Activated T-helper 1 cell treated with anti-CD3 and anti-CD28 coated beads, Interleukin-12 subunit alpha, Interleukin-12 subunit beta, Interleukin-2, Interleukin-4 antibody, amounts not matched to agents 30 ng/mL and 10 ng/mL and 1 ng/mL, durations not matched to agents 14 hours and 24 hours and 36 hours (primary cell): ENCODE results near the gene ADCY5. TPM values are rescaled to one million over a fixed set of nuclear protein-coding genes. Genes with fewer than 3 reads are reported as not detected.

Experiments used
- DNase-seq: peaks from one replicate; pipeline ENCODE4 v3.0.0; 2021; ENCODE audit warnings: low spot score
- H3K27ac Mint-ChIP-seq: one replicate; pipeline ENCODE4 v1.8.0; 2021; ENCODE audit warnings: mild to moderate bottlenecking, mixed read lengths
- H3K27me3 Mint-ChIP-seq: one replicate; pipeline ENCODE4 v1.8.0; 2022; ENCODE audit warnings: mild to moderate bottlenecking, moderate library complexity, mixed read lengths; ENCODE audit not compliant: insufficient read depth
- H3K36me3 Mint-ChIP-seq: one replicate; pipeline ENCODE4 v1.8.0; 2021; ENCODE audit warnings: low read depth, mixed read lengths
- H3K4me1 Mint-ChIP-seq: one replicate; pipeline ENCODE4 v1.8.0; 2021; ENCODE audit warnings: low read depth, mixed read lengths
- H3K4me3 Mint-ChIP-seq: one replicate; pipeline ENCODE4 v1.8.0; 2021; ENCODE audit warnings: mild to moderate bottlenecking, moderate library complexity, mixed read lengths
- H3K9me3 Mint-ChIP-seq: one replicate; pipeline ENCODE4 v1.8.0; 2021; ENCODE audit warnings: mixed read lengths
- intact Hi-C: fragments of 100-400 bp; cut with micrococcal nuclease; formaldehyde crosslinking; loops from one replicate; pipeline ENCODE4 v1.15.1; 2024
- total RNA-seq: library from RNA; stranded (reverse); gene quantifications from 2 replicates; pipeline ENCODE4 v1.2.3, GENCODE V29; 2022

ADCY5 gene
- total RNA-seq, 1 donor from 2014 or later, result not detected

DNA sequence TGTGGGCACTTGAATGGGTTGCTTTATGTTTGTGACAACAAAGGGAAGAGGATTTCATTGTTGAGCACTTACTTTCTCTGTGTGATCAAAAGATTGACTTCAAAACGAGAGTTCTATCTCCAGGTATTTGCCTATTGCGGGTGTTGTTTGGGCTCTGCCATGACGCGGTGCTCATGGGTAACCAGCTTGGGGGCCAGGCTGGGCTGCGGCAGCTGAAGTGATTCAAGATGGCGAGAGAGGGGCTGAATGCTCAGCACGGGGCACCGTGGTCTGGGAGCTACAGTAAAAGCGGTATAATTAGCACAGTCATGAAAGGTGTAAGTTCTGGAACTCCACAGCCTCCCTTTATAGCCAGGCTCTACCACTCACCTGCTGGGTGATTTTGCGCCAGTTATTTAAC lies 31.0 kb upstream of the ADCY5 start:
- Mint-ChIP-seq H3K4me1 (no peaks in the 10 kb centered on the region), H3K4me3 (no peak overlapping the region), H3K27me3 (peaks cover 3% of the 10 kb centered on the region), H3K36me3 (no peaks in the 10 kb centered on the region), H3K27ac (no peak overlapping the region), H3K9me3 (no peaks in the 10 kb centered on the region)
- DNase-seq, result no peak
- intact Hi-C loops, result no loop called here

DNA sequence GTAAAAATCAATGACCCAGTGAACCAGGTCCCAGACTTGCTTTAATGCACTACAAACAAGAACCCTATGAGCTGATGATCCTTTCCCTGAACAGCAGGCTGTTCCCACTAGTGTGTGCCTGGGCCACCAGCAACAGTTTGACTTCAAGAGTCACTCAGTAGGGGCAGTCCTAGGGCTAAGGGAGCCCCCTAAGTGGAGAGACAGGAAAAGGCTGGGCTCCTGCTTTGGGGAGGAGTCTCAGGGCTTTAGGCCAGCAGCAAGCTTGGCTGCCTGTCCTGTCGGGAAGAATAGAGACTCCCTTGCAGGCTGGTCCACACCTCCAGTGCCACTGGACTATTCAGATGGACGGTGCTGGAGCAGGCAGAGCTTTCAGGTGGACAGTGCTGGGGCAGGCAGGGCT lies 29.4 kb upstream of the ADCY5 start:
- H3K9me3 Mint-ChIP-seq, result no peaks in the 10 kb centered on the region
- H3K4me1 Mint-ChIP-seq, result no peaks in the 10 kb centered on the region
- H3K36me3 Mint-ChIP-seq, result no peaks in the 10 kb centered on the region
- intact Hi-C loops, result no loop called here
- DNase-seq, result no peak
- H3K27me3 Mint-ChIP-seq, result peaks cover 3% of the 10 kb centered on the region
- H3K27ac Mint-ChIP-seq, result no peak overlapping the region
- H3K4me3 Mint-ChIP-seq, result no peak overlapping the region

DNA sequence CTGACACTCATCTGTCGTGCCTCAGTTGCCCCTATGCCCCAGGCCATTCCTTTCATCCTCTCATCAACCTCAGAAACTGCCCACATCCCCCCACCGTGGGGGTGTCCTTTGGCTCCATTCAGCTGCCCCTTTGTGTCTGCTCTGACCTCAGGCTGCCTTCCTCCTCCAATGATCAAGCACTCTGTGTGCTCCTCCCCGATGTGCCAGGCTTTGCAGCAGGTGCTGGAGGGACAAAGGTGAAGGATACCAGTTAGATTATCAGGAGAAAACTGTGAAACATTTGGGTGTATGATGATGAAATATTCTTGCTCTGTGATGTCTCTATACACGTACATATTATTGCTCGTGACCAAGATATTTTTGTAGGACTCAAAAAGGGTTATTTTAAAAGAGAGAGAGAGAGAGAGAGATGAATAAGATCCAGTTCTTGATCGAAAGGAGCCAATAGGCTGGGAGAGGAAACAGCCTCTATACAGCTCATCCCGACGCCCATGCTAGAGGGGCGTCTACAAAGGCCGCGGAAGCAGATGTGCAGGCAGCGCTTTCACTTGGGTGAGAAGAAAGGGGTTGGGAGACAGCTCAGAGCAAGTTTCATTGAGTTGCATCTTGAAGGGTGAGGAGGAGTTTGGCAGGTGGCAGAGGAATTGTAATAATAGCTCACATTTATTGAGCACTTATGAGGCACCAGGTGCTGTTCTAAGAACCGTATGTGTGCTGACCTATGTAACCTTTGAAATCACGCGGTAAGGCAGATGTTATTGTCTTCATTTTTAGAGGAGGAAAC lies 28.3 kb upstream of the ADCY5 start:
- intact Hi-C loops, result no loop called here
- DNase-seq, result no peak
- no peak overlapping the region for H3K4me3 Mint-ChIP-seq
- H3K27me3 Mint-ChIP-seq, result peaks cover 3% of the 10 kb centered on the region
- H3K27ac Mint-ChIP-seq, result no peak overlapping the region
- no peaks in the 10 kb centered on the region for H3K9me3 Mint-ChIP-seq
- no peaks in the 10 kb centered on the region for H3K4me1 Mint-ChIP-seq
- no peaks in the 10 kb centered on the region for H3K36me3 Mint-ChIP-seq

DNA sequence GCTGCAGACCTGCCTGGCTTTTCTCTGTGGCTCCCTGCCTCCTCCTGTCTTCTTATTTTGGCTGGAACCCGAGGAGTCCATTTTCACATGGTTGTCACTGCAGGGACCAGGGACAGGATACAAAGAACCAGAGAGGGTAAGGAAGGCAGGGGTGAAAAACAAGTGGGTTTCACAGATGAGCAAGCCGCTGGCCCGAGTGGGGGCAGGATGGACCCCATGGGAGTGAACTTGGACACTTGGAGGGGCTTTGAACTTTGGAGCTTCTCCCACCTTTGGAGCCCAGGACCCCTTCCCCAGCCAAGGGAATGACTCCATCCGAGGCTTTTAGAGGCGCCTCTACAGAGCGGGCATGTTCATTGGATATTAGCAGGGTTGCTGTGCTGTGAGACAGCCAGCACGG lies 26.9 kb upstream of the ADCY5 start:
- Mint-ChIP-seq H3K27me3 (peaks cover 3% of the 10 kb centered on the region), H3K9me3 (no peaks in the 10 kb centered on the region), H3K4me1 (no peaks in the 10 kb centered on the region), H3K27ac (no peak overlapping the region), H3K4me3 (no peak overlapping the region), H3K36me3 (no peaks in the 10 kb centered on the region)
- intact Hi-C loops, result no loop called here
- DNase-seq, result no peak

- Mint-ChIP-seq H3K4me1 (no peaks in the 10 kb centered on the region), H3K9me3 (no peaks in the 10 kb centered on the region), H3K36me3 (no peaks in the 10 kb centered on the region), H3K4me3 (no peak overlapping the region), H3K27me3 (peaks cover 8% of the 10 kb centered on the region), H3K27ac (no peak overlapping the region)
- intact Hi-C loops, result no loop called here
- DNase-seq, result no peak
Measured at GRCh38 chr3:123471106-123471505, 22.2 kb upstream of the ADCY5 start.

DNA sequence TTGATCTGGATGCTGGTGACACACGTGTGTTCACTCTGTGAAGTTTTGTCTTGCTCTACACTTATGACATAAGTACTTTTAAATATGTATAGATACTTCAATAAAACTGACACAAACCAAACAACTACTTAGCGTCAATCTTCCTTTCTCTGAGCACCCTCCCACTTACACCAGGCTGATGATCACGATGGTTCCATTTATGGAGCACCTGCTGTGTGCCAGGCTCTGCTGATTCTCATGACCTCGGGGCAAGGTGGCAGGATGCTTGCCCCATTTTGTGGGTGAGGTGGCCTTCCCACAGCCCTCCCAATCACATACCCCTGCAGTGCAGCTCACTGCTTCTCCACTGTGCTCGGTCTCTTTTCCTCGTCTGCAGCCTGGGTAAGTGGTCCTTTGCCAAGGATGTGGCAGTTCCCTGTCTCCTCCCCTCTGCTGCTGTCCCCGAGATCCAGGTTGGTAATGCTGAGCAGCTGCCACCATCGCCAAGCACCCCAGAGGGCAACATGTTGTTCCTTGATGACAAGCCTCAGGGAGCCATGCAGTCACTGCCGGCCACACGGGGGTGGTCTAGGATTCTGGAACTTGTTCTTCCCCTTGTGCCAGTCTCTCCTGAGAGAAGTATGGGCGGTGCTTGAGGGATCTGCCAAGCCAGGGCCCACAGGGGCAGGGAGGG lies 20.6 kb upstream of the ADCY5 start:
- Mint-ChIP-seq H3K4me3 (no peak overlapping the region), H3K9me3 (no peaks in the 10 kb centered on the region), H3K27ac (no peak overlapping the region), H3K4me1 (no peaks in the 10 kb centered on the region), H3K27me3 (peaks cover 5% of the 10 kb centered on the region), H3K36me3 (no peaks in the 10 kb centered on the region)
- DNase-seq, result no peak
- intact Hi-C loops, result no loop called here

- Mint-ChIP-seq H3K9me3 (no peaks in the 10 kb centered on the region), H3K27me3 (peaks cover 15% of the 10 kb centered on the region), H3K4me1 (no peaks in the 10 kb centered on the region), H3K4me3 (no peak overlapping the region), H3K36me3 (no peaks in the 10 kb centered on the region), H3K27ac (no peak overlapping the region)
- intact Hi-C loops, result no loop called here
- DNase-seq, result no peak
Measured at GRCh38 chr3:123467046-123467445, 18.2 kb upstream of the ADCY5 start.

- Mint-ChIP-seq H3K36me3 (no peaks in the 10 kb centered on the region), H3K4me3 (no peak overlapping the region), H3K27me3 (peaks cover 15% of the 10 kb centered on the region), H3K9me3 (no peaks in the 10 kb centered on the region), H3K27ac (no peak overlapping the region), H3K4me1 (no peaks in the 10 kb centered on the region)
- intact Hi-C loops, result no loop called here
- DNase-seq, result no peak
Measured at GRCh38 chr3:123464211-123464610, 15.3 kb upstream of the ADCY5 start.

- H3K4me3 Mint-ChIP-seq, result no peak overlapping the region
- H3K9me3 Mint-ChIP-seq, result no peaks in the 10 kb centered on the region
- H3K27me3 Mint-ChIP-seq, result peaks cover 13% of the 10 kb centered on the region
- no peak overlapping the region for H3K27ac Mint-ChIP-seq
- no peaks in the 10 kb centered on the region for H3K4me1 Mint-ChIP-seq
- H3K36me3 Mint-ChIP-seq, result no peaks in the 10 kb centered on the region
- no peak for DNase-seq
- intact Hi-C loops, result no loop called here
Measured at GRCh38 chr3:123459862-123460261, 11.0 kb upstream of the ADCY5 start.

GRCh38 chr3:123458255-123458654 lies 9.4 kb upstream of the ADCY5 start:
- Mint-ChIP-seq H3K27me3 (peaks cover 9% of the 10 kb centered on the region), H3K27ac (no peak overlapping the region)

GRCh38 chr3:123457841-123458240 lies 9.0 kb upstream of the ADCY5 start:
- H3K9me3 Mint-ChIP-seq, result no peaks in the 10 kb centered on the region

More at GRCh38 chr3:123458255-123458654, 9.4 kb upstream of the ADCY5 start:
- Mint-ChIP-seq H3K4me3 (no peak overlapping the region), H3K36me3 (no peaks in the 10 kb centered on the region), H3K4me1 (no peaks in the 10 kb centered on the region), H3K9me3 (no peaks in the 10 kb centered on the region)
- DNase-seq, result no peak
- intact Hi-C loops, result no loop called here

GRCh38 chr3:123453675-123454074 lies 4.8 kb upstream of the ADCY5 start:
- intact Hi-C loops, result no loop called here
- no peak for DNase-seq
- Mint-ChIP-seq H3K36me3 (no peaks in the 10 kb centered on the region), H3K27me3 (peaks cover 32% of the 10 kb centered on the region), H3K4me3 (no peak overlapping the region), H3K27ac (no peak overlapping the region), H3K9me3 (no peaks in the 10 kb centered on the region), H3K4me1 (no peaks in the 10 kb centered on the region)

More at GRCh38 chr3:123457841-123458240, 9.0 kb upstream of the ADCY5 start:
- Mint-ChIP-seq H3K27me3 (peaks cover 7% of the 10 kb centered on the region), H3K27ac (no peak overlapping the region), H3K4me3 (no peak overlapping the region), H3K36me3 (no peaks in the 10 kb centered on the region), H3K4me1 (no peaks in the 10 kb centered on the region)
- intact Hi-C loops, result no loop called here
- no peak for DNase-seq

- Mint-ChIP-seq H3K9me3 (no peaks in the 10 kb centered on the region), H3K27me3 (peaks cover 45% of the 10 kb centered on the region), H3K4me1 (peaks cover 4% of the 10 kb centered on the region), H3K27ac (no peak overlapping the region), H3K36me3 (peaks cover 1% of the 10 kb centered on the region), H3K4me3 (no peak overlapping the region)
- no peak for DNase-seq
- intact Hi-C loops, result no loop called here
Measured at GRCh38 chr3:123451186-123451585, 2.3 kb upstream of the ADCY5 start.
